ENCODE results near the gene PURB. TPM values are rescaled to one million over a fixed set of nuclear protein-coding genes. Genes with fewer than 3 reads are reported as not detected.
A peak's percentile ranks its signal among the peaks of the same experiment; 100 is the strongest.

Gene PURB
- total and polyA plus RNA-seq, 10 of the 15 experiments (the other 5 are each of a cell fraction or from before 2014, with no cell fraction given): 0.77 to 18.6 (median 8.9) TPM

DNA sequence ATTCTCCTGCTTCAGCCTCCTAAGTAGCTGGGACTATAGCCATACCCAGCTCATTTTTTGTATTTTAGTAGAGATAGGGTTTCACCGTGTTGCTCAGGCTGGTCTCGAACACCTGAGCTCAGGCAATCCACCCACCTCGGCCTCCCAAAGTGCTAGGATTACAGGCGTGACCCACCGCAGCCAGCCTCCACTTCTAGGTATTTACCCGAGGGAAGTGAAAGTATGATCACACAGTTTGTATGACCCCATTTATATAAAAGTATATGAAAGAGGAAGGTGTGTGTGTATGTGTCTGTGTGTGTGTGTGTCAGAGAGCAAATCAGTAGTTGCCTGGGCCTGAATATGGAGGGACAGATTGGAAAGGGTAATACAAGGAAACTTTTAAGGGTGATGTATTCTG is 2.0 kb upstream of the PURB start (continued):
- TF ChIP-seq, protein P1, sequence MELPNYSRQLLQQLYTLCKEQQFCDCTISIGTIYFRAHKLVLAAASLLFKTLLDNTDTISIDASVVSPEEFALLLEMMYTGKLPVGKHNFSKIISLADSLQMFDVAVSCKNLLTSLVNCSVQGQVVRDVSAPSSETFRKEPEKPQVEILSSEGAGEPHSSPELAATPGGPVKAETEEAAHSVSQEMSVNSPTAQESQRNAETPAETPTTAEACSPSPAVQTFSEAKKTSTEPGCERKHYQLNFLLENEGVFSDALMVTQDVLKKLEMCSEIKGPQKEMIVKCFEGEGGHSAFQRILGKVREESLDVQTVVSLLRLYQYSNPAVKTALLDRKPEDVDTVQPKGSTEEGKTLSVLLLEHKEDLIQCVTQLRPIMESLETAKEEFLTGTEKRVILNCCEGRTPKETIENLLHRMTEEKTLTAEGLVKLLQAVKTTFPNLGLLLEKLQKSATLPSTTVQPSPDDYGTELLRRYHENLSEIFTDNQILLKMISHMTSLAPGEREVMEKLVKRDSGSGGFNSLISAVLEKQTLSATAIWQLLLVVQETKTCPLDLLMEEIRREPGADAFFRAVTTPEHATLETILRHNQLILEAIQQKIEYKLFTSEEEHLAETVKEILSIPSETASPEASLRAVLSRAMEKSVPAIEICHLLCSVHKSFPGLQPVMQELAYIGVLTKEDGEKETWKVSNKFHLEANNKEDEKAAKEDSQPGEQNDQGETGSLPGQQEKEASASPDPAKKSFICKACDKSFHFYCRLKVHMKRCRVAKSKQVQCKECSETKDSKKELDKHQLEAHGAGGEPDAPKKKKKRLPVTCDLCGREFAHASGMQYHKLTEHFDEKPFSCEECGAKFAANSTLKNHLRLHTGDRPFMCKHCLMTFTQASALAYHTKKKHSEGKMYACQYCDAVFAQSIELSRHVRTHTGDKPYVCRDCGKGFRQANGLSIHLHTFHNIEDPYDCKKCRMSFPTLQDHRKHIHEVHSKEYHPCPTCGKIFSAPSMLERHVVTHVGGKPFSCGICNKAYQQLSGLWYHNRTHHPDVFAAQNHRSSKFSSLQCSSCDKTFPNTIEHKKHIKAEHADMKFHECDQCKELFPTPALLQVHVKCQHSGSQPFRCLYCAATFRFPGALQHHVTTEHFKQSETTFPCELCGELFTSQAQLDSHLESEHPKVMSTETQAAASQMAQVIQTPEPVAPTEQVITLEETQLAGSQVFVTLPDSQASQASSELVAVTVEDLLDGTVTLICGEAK (IDR thresholded peaks at IDR 0.05; ENCODE audit: borderline replicate concordance): no peak
- TF ChIP-seq, protein P2, sequence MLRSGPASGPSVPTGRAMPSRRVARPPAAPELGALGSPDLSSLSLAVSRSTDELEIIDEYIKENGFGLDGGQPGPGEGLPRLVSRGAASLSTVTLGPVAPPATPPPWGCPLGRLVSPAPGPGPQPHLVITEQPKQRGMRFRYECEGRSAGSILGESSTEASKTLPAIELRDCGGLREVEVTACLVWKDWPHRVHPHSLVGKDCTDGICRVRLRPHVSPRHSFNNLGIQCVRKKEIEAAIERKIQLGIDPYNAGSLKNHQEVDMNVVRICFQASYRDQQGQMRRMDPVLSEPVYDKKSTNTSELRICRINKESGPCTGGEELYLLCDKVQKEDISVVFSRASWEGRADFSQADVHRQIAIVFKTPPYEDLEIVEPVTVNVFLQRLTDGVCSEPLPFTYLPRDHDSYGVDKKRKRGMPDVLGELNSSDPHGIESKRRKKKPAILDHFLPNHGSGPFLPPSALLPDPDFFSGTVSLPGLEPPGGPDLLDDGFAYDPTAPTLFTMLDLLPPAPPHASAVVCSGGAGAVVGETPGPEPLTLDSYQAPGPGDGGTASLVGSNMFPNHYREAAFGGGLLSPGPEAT (IDR thresholded peaks at IDR 0.05; ENCODE audit: low read depth): 0 out of 2 replicates have a peak, but pooled peaks have one; percentile 20
- TF ChIP-seq CREM (IDR thresholded peaks at IDR 0.05; ENCODE audit: low read depth) (0 out of 2 replicates have a peak, but pooled peaks have one; percentile 38), CBX5 (IDR thresholded peaks at IDR 0.05; ENCODE audit: low read depth) (no peak), RCOR1 (conservative IDR thresholded peaks at IDR 0.05; ENCODE audit: low read depth, low read length) (no peak), SREBF2 (IDR thresholded peaks at IDR 0.05; ENCODE audit: low read length) (no peak), ZNF384 (IDR thresholded peaks at IDR 0.05; ENCODE audit: borderline replicate concordance, low read depth, low read length) (no peak), SUZ12 (IDR thresholded peaks at IDR 0.05; ENCODE audit: unreplicated experiment) (no peak), PAX5 (IDR thresholded peaks at IDR 0.05; ENCODE audit: borderline replicate concordance, low read depth, low read length) (0 out of 2 replicates have a peak, but pooled peaks have one; percentile 24), BACH1 (IDR thresholded peaks at IDR 0.05; ENCODE audit: borderline replicate concordance) (0 out of 2 replicates have a peak, but pooled peaks have one; percentile 22), SPI1 (IDR thresholded peaks at IDR 0.05; ENCODE audit: borderline replicate concordance, insufficient read depth, low read depth, low read length) (peak; percentile 87), NFIC (IDR thresholded peaks at IDR 0.05; ENCODE audit: low read depth, low read length) (no peak), SRF (IDR thresholded peaks at IDR 0.05; ENCODE audit: low read depth in 2 of 2, low read length in 2 of 2) (no peak), CEBPB (IDR thresholded peaks at IDR 0.05; ENCODE audit: borderline replicate concordance in 1 of 2, low read depth in 2 of 2, low read length in 2 of 2) (no peak), MTA2 (IDR thresholded peaks at IDR 0.05; ENCODE audit: low read depth) (no peak), BMI1 (IDR thresholded peaks at IDR 0.05; ENCODE audit: borderline replicate concordance) (no peak), TCF7 (IDR thresholded peaks at IDR 0.05; ENCODE audit: borderline replicate concordance) (no peak), WRNIP1 (IDR thresholded peaks at IDR 0.05; ENCODE audit: borderline replicate concordance, low read depth, low read length) (no peak), NR2F1 (conservative IDR thresholded peaks at IDR 0.05) (0 out of 2 replicates have a peak, but pooled peaks have one; percentile 38), TCF3 (IDR thresholded peaks at IDR 0.05; ENCODE audit: borderline replicate concordance, insufficient read depth, low read depth, low read length) (no peak)
- TF ChIP-seq, protein P3, sequence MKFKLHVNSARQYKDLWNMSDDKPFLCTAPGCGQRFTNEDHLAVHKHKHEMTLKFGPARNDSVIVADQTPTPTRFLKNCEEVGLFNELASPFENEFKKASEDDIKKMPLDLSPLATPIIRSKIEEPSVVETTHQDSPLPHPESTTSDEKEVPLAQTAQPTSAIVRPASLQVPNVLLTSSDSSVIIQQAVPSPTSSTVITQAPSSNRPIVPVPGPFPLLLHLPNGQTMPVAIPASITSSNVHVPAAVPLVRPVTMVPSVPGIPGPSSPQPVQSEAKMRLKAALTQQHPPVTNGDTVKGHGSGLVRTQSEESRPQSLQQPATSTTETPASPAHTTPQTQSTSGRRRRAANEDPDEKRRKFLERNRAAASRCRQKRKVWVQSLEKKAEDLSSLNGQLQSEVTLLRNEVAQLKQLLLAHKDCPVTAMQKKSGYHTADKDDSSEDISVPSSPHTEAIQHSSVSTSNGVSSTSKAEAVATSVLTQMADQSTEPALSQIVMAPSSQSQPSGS (IDR thresholded peaks at IDR 0.05; ENCODE audit: low read length): no peak
- TF ChIP-seq, protein P4, sequence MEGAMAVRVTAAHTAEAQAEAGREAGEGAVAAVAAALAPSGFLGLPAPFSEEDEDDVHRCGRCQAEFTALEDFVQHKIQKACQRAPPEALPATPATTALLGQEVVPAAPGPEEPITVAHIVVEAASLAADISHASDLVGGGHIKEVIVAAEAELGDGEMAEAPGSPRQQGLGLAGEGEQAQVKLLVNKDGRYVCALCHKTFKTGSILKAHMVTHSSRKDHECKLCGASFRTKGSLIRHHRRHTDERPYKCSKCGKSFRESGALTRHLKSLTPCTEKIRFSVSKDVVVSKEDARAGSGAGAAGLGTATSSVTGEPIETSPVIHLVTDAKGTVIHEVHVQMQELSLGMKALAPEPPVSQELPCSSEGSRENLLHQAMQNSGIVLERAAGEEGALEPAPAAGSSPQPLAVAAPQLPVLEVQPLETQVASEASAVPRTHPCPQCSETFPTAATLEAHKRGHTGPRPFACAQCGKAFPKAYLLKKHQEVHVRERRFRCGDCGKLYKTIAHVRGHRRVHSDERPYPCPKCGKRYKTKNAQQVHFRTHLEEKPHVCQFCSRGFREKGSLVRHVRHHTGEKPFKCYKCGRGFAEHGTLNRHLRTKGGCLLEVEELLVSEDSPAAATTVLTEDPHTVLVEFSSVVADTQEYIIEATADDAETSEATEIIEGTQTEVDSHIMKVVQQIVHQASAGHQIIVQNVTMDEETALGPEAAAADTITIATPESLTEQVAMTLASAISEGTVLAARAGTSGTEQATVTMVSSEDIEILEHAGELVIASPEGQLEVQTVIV (IDR thresholded peaks at IDR 0.05; ENCODE audit: borderline replicate concordance, partially characterized antibody): no peak
